Measurements from ENCODE around the gene NALF2. TPM values are rescaled to one million over a fixed set of nuclear protein-coding genes. Genes with fewer than 3 reads are reported as not detected.

NALF2 gene
- total RNA-seq = under 1 TPM; 0.31 to 0.44 TPM

GRCh38 chrX:69503782-69504625, at the start of gene NALF2:
TSS of gene NALF2 (plus strand) at chrX:69504326. CDS start at chrX:69505283, 957 bp downstream.
- DNase-seq = peak; percentile 62
- intact Hi-C loops (cut with micrococcal nuclease) = no loop called here
- peak within 1 kb of the TSS; percentile 70 for H3K4me3 Mint-ChIP-seq
- H3K9me3 Mint-ChIP-seq = no peaks in the 10 kb centered on the region
- peaks cover 5% of the 10 kb centered on the region for H3K4me1 Mint-ChIP-seq (ENCODE audit: low read depth)
- POLR2A ChIA-PET = no interaction called here
- CTCF ChIA-PET = interaction anchor here (0.6 to 1.5 kb wide), 4 partner anchors 11 to 634 kb away, joined by 3 to 7 read pairs (median 4); no protein-coding TSS in a partner anchor
- H3K27ac Mint-ChIP-seq = no peak within 1 kb of the TSS
- H3K36me3 Mint-ChIP-seq = no peaks in the 10 kb centered on the region
- peaks cover 17% of the 10 kb centered on the region for H3K27me3 Mint-ChIP-seq

GRCh38 chrX:69457756-69458155, 46.4 kb upstream of the NALF2 start:
- no peaks in the 10 kb centered on the region for H3K9me3 Mint-ChIP-seq
- POLR2A ChIA-PET = no interaction called here
- intact Hi-C loops (cut with micrococcal nuclease) = no loop called here

DNA sequence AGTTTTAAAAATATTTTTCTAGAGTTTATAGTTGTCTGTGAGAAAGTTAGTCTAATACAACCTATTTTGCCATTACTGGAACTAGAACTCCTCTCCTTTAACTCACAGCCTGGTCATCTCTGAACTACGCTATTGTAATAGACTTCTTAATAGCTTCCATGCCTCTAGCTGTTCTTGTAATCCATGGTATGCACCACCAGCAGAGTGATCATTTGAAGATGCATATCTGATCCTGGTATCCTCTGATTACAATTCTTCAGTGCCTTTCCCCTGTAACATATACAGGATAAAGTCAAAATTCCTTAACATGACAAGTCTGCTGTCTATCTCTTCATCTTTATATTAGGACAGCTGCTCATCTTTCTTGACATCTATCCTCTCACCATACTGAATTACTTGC, 37.6 kb upstream of the NALF2 start:
- H3K4me3 Mint-ChIP-seq = no peak overlapping the region
- H3K27me3 Mint-ChIP-seq = no peaks in the 10 kb centered on the region
- intact Hi-C loops (cut with micrococcal nuclease) = no loop called here
- ChIA-PET CTCF (interaction anchor here (0.7 kb wide), 1 partner anchor 629 kb away, joined by 3 read pairs; no protein-coding TSS in a partner anchor), POLR2A (no interaction called here)
- no peak for DNase-seq
- no peak overlapping the region for H3K27ac Mint-ChIP-seq
- H3K4me1 Mint-ChIP-seq (ENCODE audit: low read depth) = no peaks in the 10 kb centered on the region
- no peaks in the 10 kb centered on the region for H3K9me3 Mint-ChIP-seq
- no peaks in the 10 kb centered on the region for H3K36me3 Mint-ChIP-seq

More at GRCh38 chrX:69457756-69458155, 46.4 kb upstream of the NALF2 start:
- H3K4me1 Mint-ChIP-seq (ENCODE audit: low read depth) = no peaks in the 10 kb centered on the region
- DNase-seq = no peak
- no peaks in the 10 kb centered on the region for H3K36me3 Mint-ChIP-seq
- no peak overlapping the region for H3K4me3 Mint-ChIP-seq
- CTCF ChIA-PET = no interaction called here
- H3K27me3 Mint-ChIP-seq = no peaks in the 10 kb centered on the region
- H3K27ac Mint-ChIP-seq = no peak overlapping the region

DNA sequence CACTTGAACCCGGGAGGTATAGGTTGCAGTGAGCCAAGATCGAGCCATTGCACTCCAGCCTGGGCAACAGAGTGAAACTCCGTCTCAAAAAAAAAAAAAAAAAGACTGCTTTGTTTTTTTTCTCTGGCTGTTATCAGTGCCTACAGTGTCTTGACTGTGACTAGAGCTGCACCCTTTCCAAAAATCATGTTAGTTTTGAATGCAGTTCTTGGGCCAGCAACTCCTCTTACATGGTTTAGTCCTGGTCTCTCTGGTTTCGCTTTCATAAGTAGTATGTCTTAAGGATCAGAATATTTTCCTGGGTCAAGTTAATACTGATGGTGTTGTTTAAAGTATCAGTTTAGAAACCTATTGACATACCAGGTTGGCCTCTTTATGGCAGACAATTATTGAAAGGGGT, 34.2 kb upstream of the NALF2 start:
- Mint-ChIP-seq H3K4me3 (no peak overlapping the region), H3K27ac (no peak overlapping the region), H3K36me3 (no peaks in the 10 kb centered on the region), H3K9me3 (no peaks in the 10 kb centered on the region), H3K4me1 (ENCODE audit: low read depth) (no peaks in the 10 kb centered on the region), H3K27me3 (no peaks in the 10 kb centered on the region)
- ChIA-PET POLR2A (no interaction called here), CTCF (no interaction called here)
- DNase-seq = no peak
- intact Hi-C loops (cut with micrococcal nuclease) = no loop called here

- intact Hi-C loops (cut with micrococcal nuclease) = loop anchor here (5.0 kb wide), 1 partner anchor 128 kb away; the partner anchor contains the start of gene EDA
- no peaks in the 10 kb centered on the region for H3K9me3 Mint-ChIP-seq
- CTCF ChIA-PET = no interaction called here
- no peaks in the 10 kb centered on the region for H3K36me3 Mint-ChIP-seq
- no peak overlapping the region for H3K4me3 Mint-ChIP-seq
- POLR2A ChIA-PET = no interaction called here
- no peak for DNase-seq
- H3K27ac Mint-ChIP-seq = no peak overlapping the region
- peaks cover 2% of the 10 kb centered on the region for H3K4me1 Mint-ChIP-seq (ENCODE audit: low read depth)
- peaks cover 9% of the 10 kb centered on the region for H3K27me3 Mint-ChIP-seq
Measured at GRCh38 chrX:69489625-69490024, 14.5 kb upstream of the NALF2 start.

DNA sequence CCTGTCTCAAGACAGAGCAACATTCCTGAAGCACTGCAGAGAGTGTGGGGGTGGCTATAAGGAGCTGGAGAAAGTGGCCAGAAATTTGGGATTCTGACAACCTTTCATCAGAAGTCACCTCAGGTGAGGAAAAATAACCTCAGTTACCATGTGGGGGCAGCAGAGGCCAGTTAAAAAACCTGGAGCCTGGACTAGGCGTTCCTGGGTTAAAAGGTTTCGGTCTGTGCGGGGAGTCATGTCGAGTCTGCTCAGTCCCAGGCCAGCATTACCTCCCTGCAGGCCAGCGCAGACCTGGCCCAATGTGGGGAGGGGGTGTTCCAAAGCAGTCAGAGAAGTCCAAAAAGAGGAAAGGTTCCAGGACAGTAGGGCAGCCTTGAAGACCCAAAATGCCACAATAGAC, 10.9 kb upstream of the NALF2 start:
- Mint-ChIP-seq H3K9me3 (no peaks in the 10 kb centered on the region), H3K27me3 (peaks cover 10% of the 10 kb centered on the region), H3K4me3 (no peak overlapping the region), H3K4me1 (ENCODE audit: low read depth) (peaks cover 2% of the 10 kb centered on the region), H3K36me3 (no peaks in the 10 kb centered on the region), H3K27ac (no peak overlapping the region)
- CTCF ChIA-PET = interaction anchor here (0.8 to 2.8 kb wide), 3 partner anchors 10 to 604 kb away, joined by 3 to 12 read pairs (median 7); no protein-coding TSS in a partner anchor
- DNase-seq = peak; percentile 39
- POLR2A ChIA-PET = no interaction called here
- intact Hi-C loops (cut with micrococcal nuclease) = loop anchor here (2.0 to 5.0 kb wide), 2 partner anchors 124 to 604 kb away; partner anchors contain the start of gene EDA

DNA sequence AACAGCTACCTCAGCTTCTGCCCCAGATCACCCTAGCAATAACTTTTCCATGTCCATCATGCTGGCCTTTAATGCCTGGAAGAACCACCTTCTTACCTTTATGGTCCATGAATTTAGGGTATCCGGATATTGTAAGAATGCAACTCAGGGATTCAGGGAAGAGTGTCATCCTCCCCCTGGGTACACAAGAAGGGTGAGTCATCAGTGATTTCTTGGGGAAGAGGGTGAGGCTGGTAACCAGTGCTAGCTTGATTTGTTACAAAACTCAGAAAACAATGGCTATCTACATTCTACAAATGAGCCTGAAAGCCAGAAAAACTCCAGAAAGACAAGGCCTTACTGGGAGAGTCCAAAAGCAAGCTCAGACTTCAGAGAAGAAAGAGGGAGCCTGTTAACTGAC, 10.4 kb upstream of the NALF2 start:
- no peaks in the 10 kb centered on the region for H3K9me3 Mint-ChIP-seq
- peaks cover 2% of the 10 kb centered on the region for H3K4me1 Mint-ChIP-seq (ENCODE audit: low read depth)
- H3K36me3 Mint-ChIP-seq = no peaks in the 10 kb centered on the region
- no peak overlapping the region for H3K4me3 Mint-ChIP-seq
- intact Hi-C loops (cut with micrococcal nuclease) = loop anchor here (2.0 to 5.0 kb wide), 2 partner anchors 124 to 603 kb away; partner anchors contain the start of gene EDA
- H3K27ac Mint-ChIP-seq = no peak overlapping the region
- ChIA-PET POLR2A (no interaction called here), CTCF (interaction anchor here (1.7 to 2.8 kb wide), 2 partner anchors 9 to 604 kb away, joined by 7 to 12 read pairs; no protein-coding TSS in a partner anchor)
- H3K27me3 Mint-ChIP-seq = peaks cover 10% of the 10 kb centered on the region
- no peak for DNase-seq

- Mint-ChIP-seq H3K4me3 (no peak overlapping the region), H3K9me3 (no peaks in the 10 kb centered on the region), H3K27ac (no peak overlapping the region), H3K27me3 (peaks cover 6% of the 10 kb centered on the region), H3K4me1 (ENCODE audit: low read depth) (peaks cover 2% of the 10 kb centered on the region), H3K36me3 (no peaks in the 10 kb centered on the region)
- intact Hi-C loops (cut with micrococcal nuclease) = no loop called here
- POLR2A ChIA-PET = no interaction called here
- CTCF ChIA-PET = interaction anchor here (1.0 kb wide), 1 partner anchor 533 kb away, joined by 3 read pairs; no protein-coding TSS in a partner anchor
- DNase-seq = no peak
Measured at GRCh38 chrX:69496183-69496582, 7.9 kb upstream of the NALF2 start.

DNA sequence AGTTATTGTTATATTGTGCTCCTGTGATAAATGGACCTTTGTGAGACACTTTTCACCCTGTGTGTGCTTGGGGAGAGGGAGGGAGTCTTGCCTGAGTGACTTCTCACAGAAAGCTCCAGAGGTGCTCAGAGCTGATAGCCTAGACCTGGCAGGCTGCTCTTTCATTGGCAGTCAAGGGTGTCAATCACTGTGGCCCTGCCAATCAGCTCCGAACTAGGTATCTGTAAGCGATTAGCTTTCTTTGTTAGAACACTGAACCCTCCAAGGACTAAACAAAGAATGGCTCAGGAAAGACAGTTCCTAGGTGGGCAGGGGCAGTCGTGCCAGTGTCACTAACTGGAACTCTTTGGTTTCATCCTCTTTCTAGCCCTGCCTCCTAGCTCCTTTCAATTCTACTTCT, 2.7 kb upstream of the NALF2 start:
- no peak for DNase-seq
- no peaks in the 10 kb centered on the region for H3K9me3 Mint-ChIP-seq
- intact Hi-C loops (cut with micrococcal nuclease) = no loop called here
- H3K4me3 Mint-ChIP-seq = no peak overlapping the region
- peaks cover 5% of the 10 kb centered on the region for H3K4me1 Mint-ChIP-seq (ENCODE audit: low read depth)
- POLR2A ChIA-PET = no interaction called here
- CTCF ChIA-PET = no interaction called here
- H3K27ac Mint-ChIP-seq = no peak overlapping the region
- no peaks in the 10 kb centered on the region for H3K36me3 Mint-ChIP-seq
- H3K27me3 Mint-ChIP-seq = peaks cover 10% of the 10 kb centered on the region

DNA sequence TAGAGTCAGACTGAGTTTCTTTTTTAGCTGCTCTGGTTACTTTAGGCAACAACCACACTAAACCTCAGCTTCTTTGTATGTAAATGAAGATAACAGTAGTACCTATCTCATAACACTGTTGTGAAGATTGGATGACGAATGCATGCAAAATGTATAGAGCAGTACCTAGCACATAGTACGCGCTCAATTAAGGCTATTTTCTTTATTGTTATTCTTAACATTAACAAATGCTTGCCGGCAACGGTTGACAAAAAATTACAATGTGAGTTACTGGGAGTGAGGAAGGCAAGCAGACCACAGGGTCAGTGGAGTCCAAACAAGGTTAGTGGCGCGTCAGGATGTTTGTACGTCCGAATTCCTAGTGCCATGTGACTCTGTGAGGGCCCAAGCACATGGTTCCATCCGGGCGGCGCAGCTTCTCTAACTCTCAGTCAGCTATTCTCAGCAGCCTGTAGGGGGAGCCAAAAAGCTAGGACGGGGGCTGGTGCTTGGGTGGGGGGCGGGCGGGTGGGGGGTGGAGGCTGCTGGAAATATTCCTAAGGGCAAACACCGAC, 821 bp upstream of the NALF2 start:
- CTCF ChIA-PET = interaction anchor here (0.6 to 1.5 kb wide), 4 partner anchors 10 to 635 kb away, joined by 3 to 7 read pairs (median 4); no protein-coding TSS in a partner anchor
- no peak overlapping the region for H3K27ac Mint-ChIP-seq
- POLR2A ChIA-PET = no interaction called here
- H3K36me3 Mint-ChIP-seq = no peaks in the 10 kb centered on the region
- H3K4me3 Mint-ChIP-seq = no peak overlapping the region
- peaks cover 5% of the 10 kb centered on the region for H3K4me1 Mint-ChIP-seq (ENCODE audit: low read depth)
- peaks cover 11% of the 10 kb centered on the region for H3K27me3 Mint-ChIP-seq
- intact Hi-C loops (cut with micrococcal nuclease) = no loop called here
- H3K9me3 Mint-ChIP-seq = no peaks in the 10 kb centered on the region
- DNase-seq = no peak

DNA sequence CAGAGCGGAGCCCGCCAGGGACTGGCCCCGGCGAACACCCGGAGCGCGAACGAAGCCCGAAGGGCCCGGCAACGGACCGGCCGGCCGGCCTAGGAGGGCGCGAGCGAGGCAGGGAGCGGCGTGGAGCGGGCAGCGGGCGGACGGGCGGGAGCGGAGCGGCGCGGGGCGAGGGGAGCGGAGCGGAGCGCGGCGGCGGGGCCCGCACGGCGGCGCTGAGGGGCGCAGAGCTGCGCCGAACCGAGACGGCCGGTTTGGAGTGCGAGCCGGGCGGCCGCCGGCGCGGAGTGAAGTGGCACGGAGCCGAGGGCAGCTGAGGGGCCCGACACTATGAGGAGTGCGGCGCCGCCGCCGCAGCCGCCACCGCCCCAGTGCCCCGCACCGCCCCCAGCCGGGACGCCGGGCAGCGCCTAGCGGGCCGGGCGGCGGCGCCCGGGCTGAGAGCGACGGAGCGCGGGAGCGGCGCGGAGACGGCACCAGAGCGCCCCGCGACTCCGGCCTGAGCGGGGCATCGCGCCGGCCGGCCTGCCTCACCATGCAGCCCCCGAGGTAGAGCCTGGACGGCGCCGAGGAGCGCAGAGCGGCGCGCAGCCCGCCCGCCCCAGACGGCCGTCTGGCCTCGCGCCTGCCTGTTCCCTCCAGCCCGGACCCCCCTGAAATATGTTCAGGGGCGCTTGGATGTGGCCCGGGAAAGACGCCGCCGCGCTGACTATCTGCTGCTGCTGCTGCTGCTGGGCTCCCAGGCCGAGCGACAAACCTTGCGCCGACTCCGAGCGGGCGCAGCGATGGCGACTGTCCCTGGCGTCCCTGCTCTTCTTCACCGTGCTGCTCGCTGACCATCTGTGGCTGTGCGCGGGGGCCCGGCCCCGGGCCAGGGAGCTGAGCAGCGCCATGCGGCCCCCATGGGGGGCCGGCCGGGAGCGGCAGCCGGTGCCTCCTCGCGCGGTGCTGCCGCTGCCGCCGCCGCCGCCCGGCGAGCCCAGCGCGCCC, 793 bp downstream of the NALF2 start:
- ChIA-PET POLR2A (no interaction called here), CTCF (interaction anchor here (0.6 kb wide), 1 partner anchor 23 kb away, joined by 3 read pairs; no protein-coding TSS in a partner anchor)
- Mint-ChIP-seq H3K9me3 (no peaks in the 10 kb centered on the region), H3K27me3 (peaks cover 18% of the 10 kb centered on the region), H3K36me3 (no peaks in the 10 kb centered on the region), H3K27ac (no peak overlapping the region), H3K4me3 (peak overlapping the region; percentile 70), H3K4me1 (ENCODE audit: low read depth) (peaks cover 5% of the 10 kb centered on the region)
- DNase-seq = no peak
- intact Hi-C loops (cut with micrococcal nuclease) = no loop called here
